HCT116 (cell line): ENCODE data around the gene SLC23A1. TPM values are rescaled to one million over a fixed set of nuclear protein-coding genes. Genes with fewer than 3 reads are reported as not detected.

Experiments used
- ATAC-seq: fragments of 200-7000 bp; cut with Tn5 transposase; 2 replicates; pipeline ENCODE4 v1.9.1; 2020; ENCODE audit warnings: mild to moderate bottlenecking, moderate library complexity
- BruUV-seq: library from RNA; stranded (reverse); fragments of 400-500 nt; replicated peaks from 2 replicates; lab custom pipeline; 2021; lab: Mats Ljungman, UMichigan
- CTCF ChIA-PET: fragments of 300-600 bp; sonication (Branson Sonifier 250); formaldehyde crosslinking; loops from one replicate; lab custom pipeline; 2021; ENCODE audit warnings: antibody characterized with exemption; lab: Charles Lee
- POLR2A ChIA-PET: fragments of 300-600, 350-600 bp; sonication (Branson Sonifier 250); formaldehyde crosslinking; loops from one replicate; lab custom pipeline; 2021; ENCODE audit warnings: antibody characterized with exemption; lab: Charles Lee
- RAD21 ChIA-PET, 2 experiments: fragments of 300-600 bp; sonication (Branson Sonifier 250); formaldehyde crosslinking; loops; one replicate each; lab custom pipeline; 2023; ENCODE audit warnings: low total read pairs in 2 of 2; ENCODE audit not compliant: uncharacterized antibody in 2 of 2, unreplicated experiment in 2 of 2, low non-redundant PET in 1 of 2; lab: Charles Lee
- DNase-seq: peaks from one replicate; pipeline ENCODE4 v3.0.0-alpha.2; 2010; ENCODE audit warnings: low read depth, low spot score
- H2AFZ ChIP-seq: fragments of 200-600 bp; shearing (Covaris generic), sonication (generic); 2 replicates; pipeline ENCODE4 v1.6.1; 2017; ENCODE audit warnings: low read depth, mixed run types, mixed read lengths, antibody characterized with exemption, low read length; ENCODE audit not compliant: poor library complexity, severe bottlenecking
- H3K27ac ChIP-seq: 2 replicates; pipeline ENCODE4 v1.5.1; 2012; ENCODE audit warnings: low read depth, low read length
- H3K27me3 ChIP-seq: fragments of 200-600 bp; sonication (generic); 2 replicates; pipeline ENCODE4 v1.6.1; 2016; ENCODE audit warnings: mixed run types, low read length, mixed read lengths; ENCODE audit not compliant: insufficient read depth
- H3K36me3 ChIP-seq, 2 experiments: fragments of 200-500 bp in 1 of 2; fragments of 200-600 bp in 1 of 2; sonication (Bioruptor generic) in 1 of 2; sonication (generic) in 1 of 2; 2 replicates each; pipeline versions ENCODE4 v1.5.1 to v1.6.1; 2014 to 2016; ENCODE audit warnings: low read length in 2 of 2, inconsistent platforms in 1 of 2, mixed read lengths in 1 of 2, mixed run types in 1 of 2; ENCODE audit not compliant: insufficient read depth in 2 of 2, control insufficient read depth in 1 of 2
- H3K4me1 ChIP-seq, 2 experiments: fragments of 200-600 bp in 1 of 2; sonication (generic) in 1 of 2; 2 replicates each; pipeline versions ENCODE4 v1.5.1 to v1.6.1; 2012 to 2017; ENCODE audit warnings: low read length in 2 of 2, inconsistent platforms in 1 of 2, mild to moderate bottlenecking in 1 of 2, mixed read lengths in 1 of 2, mixed run types in 1 of 2, moderate library complexity in 1 of 2; ENCODE audit not compliant: insufficient read depth in 2 of 2, control insufficient read depth in 1 of 2
- H3K4me2 ChIP-seq: fragments of 200-600 bp; sonication (generic); 2 replicates; pipeline ENCODE4 v1.6.1; 2017; ENCODE audit warnings: mixed run types, low read length, mixed read lengths
- H3K4me3 ChIP-seq, 2 experiments: fragments of 200-600 bp in 1 of 2; sonication (generic) in 1 of 2; replicated peaks in 1 of 2; 2 replicates each; pipeline ENCODE4 v1.5.1; 2011 to 2016; ENCODE audit warnings: low read length in 2 of 2, control low read depth in 1 of 2, low read depth in 1 of 2, mild to moderate bottlenecking in 1 of 2, mixed read lengths in 1 of 2, mixed run types in 1 of 2
- H3K79me2 ChIP-seq: fragments of 200-600 bp; sonication (generic); 2 replicates; pipeline ENCODE4 v1.6.1; 2017; ENCODE audit warnings: mild to moderate bottlenecking, mixed run types, low read length, moderate library complexity, mixed read lengths; ENCODE audit not compliant: insufficient read depth
- H3K9ac ChIP-seq: fragments of 200-600 bp; sonication (generic); 2 replicates; pipeline ENCODE4 v1.6.1; 2016; ENCODE audit warnings: low read length, mixed read lengths
- H3K9me2 ChIP-seq: fragments of 200-600 bp; sonication (generic), shearing (Covaris generic); 2 replicates; pipeline ENCODE4 v1.6.1; 2017; ENCODE audit warnings: mixed run types, mild to moderate bottlenecking, moderate library complexity; ENCODE audit not compliant: insufficient read depth
- H3K9me3 ChIP-seq, 2 experiments: fragments of 200-500 bp in 1 of 2; fragments of 200-600 bp in 1 of 2; sonication (Bioruptor generic) in 1 of 2; sonication (generic) in 1 of 2; 2 replicates each; pipeline ENCODE4 v1.6.1; 2014 to 2017; ENCODE audit warnings: low read length in 2 of 2, mixed read lengths in 2 of 2, inconsistent platforms in 1 of 2, low read depth in 1 of 2, mild to moderate bottlenecking in 1 of 2, mixed run types in 1 of 2, moderate library complexity in 1 of 2; ENCODE audit not compliant: control insufficient read depth in 1 of 2, insufficient read depth in 1 of 2
- H4K20me1 ChIP-seq: fragments of 200-600 bp; sonication (generic), shearing (Covaris generic); 2 replicates; pipeline ENCODE4 v1.6.1; 2017; ENCODE audit warnings: mixed run types, mild to moderate bottlenecking, moderate library complexity; ENCODE audit not compliant: insufficient read depth
- EGR1 ChIP-seq: IDR thresholded peaks from 2 replicates; pipeline ENCODE4 v1.6.1; 2012; ENCODE audit warnings: low read depth
- ELF1 ChIP-seq: IDR thresholded peaks from 2 replicates; pipeline ENCODE4 v1.6.1; 2012; ENCODE audit warnings: low read depth, borderline replicate concordance
- EZH2 ChIP-seq: fragments of 200-600 bp; sonication (generic); IDR thresholded peaks from 2 replicates; pipeline ENCODE4 v1.6.1; 2017; ENCODE audit warnings: antibody characterized with exemption, mixed run types
- FOSL1 ChIP-seq: IDR thresholded peaks from 2 replicates; pipeline ENCODE4 v1.6.1; 2012; ENCODE audit warnings: low read depth
- POLR2AphosphoS5 ChIP-seq: IDR thresholded peaks from 2 replicates; pipeline ENCODE4 v1.6.1; 2011; ENCODE audit warnings: mild to moderate bottlenecking, low read depth, low read length, moderate library complexity
- RAD21 ChIP-seq: IDR thresholded peaks from 2 replicates; pipeline ENCODE4 v1.6.1; 2012; ENCODE audit warnings: low read depth, mild to moderate bottlenecking
- SP1 ChIP-seq: IDR thresholded peaks from 2 replicates; pipeline ENCODE4 v1.6.1; 2012; ENCODE audit warnings: low read depth
- SRF ChIP-seq: IDR thresholded peaks from 2 replicates; pipeline ENCODE4 v1.6.1; 2012; ENCODE audit warnings: low read depth
- YY1 ChIP-seq: IDR thresholded peaks from 2 replicates; pipeline ENCODE4 v1.6.1; 2011; ENCODE audit warnings: low read length, low read depth, moderate library complexity, mild to moderate bottlenecking; ENCODE audit not compliant: insufficient replicate concordance; ENCODE audit errors: extremely low read depth
- ZFX ChIP-seq: fragments of 450-650 bp; IDR thresholded peaks from 2 replicates; pipeline ENCODE4 v1.6.1; 2017
- intact Hi-C: fragments of 100-400 bp; cut with micrococcal nuclease; formaldehyde crosslinking; loops from 2 replicates; pipeline ENCODE4 v1.10.0; 2022
- total RNA-seq: library from RNA; stranded (reverse); gene quantifications from one replicate; pipeline ENCODE4 v1.2.1, GENCODE V29; 2021; ENCODE audit not compliant: unreplicated experiment
- TF ChIP-seq, protein P1 (sequence below): IDR thresholded peaks from 2 replicates; pipeline ENCODE4 v1.6.1; 2012
- TF ChIP-seq, protein P2 (sequence below): IDR thresholded peaks from 2 replicates; pipeline ENCODE4 v1.6.1; 2011; ENCODE audit warnings: mild to moderate bottlenecking, low read length, moderate library complexity; ENCODE audit not compliant: insufficient replicate concordance; ENCODE audit errors: extremely low read depth

Gene SLC23A1
- total RNA-seq, 1 experiment from 2014 or later = not detected

DNA sequence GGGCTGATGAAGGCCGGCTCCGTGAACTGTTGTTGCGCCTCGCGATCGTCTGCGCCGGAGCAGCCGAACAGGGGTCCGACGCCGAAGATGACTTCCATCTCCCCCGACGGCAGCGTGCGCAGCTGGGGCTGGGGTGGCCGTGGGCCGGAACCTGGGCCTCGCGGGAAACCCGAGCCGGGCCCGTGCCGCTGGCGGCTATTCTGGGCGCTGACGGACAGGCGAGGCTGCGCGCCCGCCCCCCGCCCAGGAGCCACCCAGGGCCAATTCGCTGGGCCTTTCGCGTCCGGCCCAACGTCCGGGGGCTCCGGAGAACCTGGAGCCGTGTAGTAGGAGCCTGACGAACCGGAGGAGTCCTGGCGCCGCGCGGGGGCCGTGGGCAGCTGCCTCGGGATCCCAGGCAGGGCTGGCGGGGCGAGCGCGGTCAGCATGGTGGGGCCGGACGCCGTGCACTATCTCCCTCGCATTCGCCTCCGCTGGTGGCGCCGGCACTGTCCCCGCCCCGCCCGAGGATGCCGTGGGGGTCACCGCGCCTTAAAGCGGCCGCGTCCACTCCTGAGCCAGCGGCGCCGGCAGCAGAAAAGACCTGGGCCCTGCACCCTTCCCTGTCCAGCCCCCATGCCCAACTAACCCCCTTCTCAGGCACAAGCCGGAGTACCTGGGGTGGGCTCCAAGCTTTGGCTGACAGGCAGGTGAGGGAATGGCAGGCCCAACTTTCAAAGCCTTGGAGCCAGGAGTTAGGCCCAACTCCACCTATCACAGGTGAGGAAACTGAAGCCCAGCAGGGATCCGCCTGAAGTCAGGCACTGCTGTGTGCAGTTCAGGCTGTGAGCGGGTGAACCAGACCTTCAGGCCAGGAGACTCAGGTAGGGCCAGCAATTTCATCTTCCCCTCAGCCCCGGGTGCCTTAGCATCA lies 11.8 kb upstream of the SLC23A1 start, which contains the start of gene PROB1:
TSS of gene PROB1 (minus strand) at position 451 of the 913 bp plus-strand sequence. CDS start at position 428, 23 bp downstream.
- no peak within 1 kb of the TSS for H3K9ac ChIP-seq
- POLR2A ChIA-PET = no interaction called here

More for the DNA sequence above, 11.8 kb upstream of the SLC23A1 start, which contains the start of gene PROB1:
- no peak for DNase-seq
- Histone ChIP-seq H3K4me3 (no peak within 1 kb of the TSS), H3K9me3 (no peaks in the 10 kb centered on the region), H3K9me2 (no peaks in the 10 kb centered on the region), H3K27me3 (no peaks in the 10 kb centered on the region), H3K27ac (peak within 1 kb of the TSS; percentile 82; the same call in 1 of the 2 replicates), H3K4me2 (peak within 1 kb of the TSS; percentile 87; the same call in 1 of the 2 replicates), H3K36me3 (no peaks in the 10 kb centered on the region), H4K20me1 (no peaks in the 10 kb centered on the region), H3K4me1 (peaks cover 15 to 52% of the 10 kb centered on the region in 2 experiments), H3K79me2 (peaks cover 8% of the 10 kb centered on the region; the same call in 1 of the 2 replicates), H2AFZ (no peak within 1 kb of the TSS)
- RAD21 ChIA-PET = no interaction called here
- ATAC-seq = no peak
- intact Hi-C loops = loop anchor here (5.0 kb wide), 1 partner anchor 818 kb away; the partner anchor contains the start of gene HSPA9
- CTCF ChIA-PET = no interaction called here
- TF ChIP-seq POLR2AphosphoS5 (no peak), ELF1 (no peak), EZH2 (no peak), FOSL1 (no peak), EGR1 (no peak), SRF (no peak), RAD21 (no peak), SP1 (no peak), YY1 (no peak), ZFX (no peak)
- TF ChIP-seq, protein P1, sequence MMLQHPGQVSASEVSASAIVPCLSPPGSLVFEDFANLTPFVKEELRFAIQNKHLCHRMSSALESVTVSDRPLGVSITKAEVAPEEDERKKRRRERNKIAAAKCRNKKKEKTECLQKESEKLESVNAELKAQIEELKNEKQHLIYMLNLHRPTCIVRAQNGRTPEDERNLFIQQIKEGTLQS = no peak
- TF ChIP-seq, protein P2, sequence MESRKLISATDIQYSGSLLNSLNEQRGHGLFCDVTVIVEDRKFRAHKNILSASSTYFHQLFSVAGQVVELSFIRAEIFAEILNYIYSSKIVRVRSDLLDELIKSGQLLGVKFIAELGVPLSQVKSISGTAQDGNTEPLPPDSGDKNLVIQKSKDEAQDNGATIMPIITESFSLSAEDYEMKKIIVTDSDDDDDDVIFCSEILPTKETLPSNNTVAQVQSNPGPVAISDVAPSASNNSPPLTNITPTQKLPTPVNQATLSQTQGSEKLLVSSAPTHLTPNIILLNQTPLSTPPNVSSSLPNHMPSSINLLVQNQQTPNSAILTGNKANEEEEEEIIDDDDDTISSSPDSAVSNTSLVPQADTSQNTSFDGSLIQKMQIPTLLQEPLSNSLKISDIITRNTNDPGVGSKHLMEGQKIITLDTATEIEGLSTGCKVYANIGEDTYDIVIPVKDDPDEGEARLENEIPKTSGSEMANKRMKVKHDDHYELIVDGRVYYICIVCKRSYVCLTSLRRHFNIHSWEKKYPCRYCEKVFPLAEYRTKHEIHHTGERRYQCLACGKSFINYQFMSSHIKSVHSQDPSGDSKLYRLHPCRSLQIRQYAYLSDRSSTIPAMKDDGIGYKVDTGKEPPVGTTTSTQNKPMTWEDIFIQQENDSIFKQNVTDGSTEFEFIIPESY = no peak
- BruUV-seq = no TSS peak
